GM18505 (cell line): ENCODE data around the gene UGT1A6.

Experiments used
- ATAC-seq: cut with Tn5 transposase; IDR thresholded peaks from one replicate; pipeline ENCODE4 v1.9.1; 2021; ENCODE audit not compliant: unreplicated experiment
- POLR2A ChIP-seq: IDR thresholded peaks from 4 replicates; pipeline ENCODE4 v1.6.1; 2011; ENCODE audit warnings: borderline replicate concordance; ENCODE audit not compliant: insufficient read depth, insufficient read length; ENCODE audit errors: extremely low read depth

UGT1A6 gene

GRCh38 chr2:233754872-233755611 lies 62.4 kb downstream of the UGT1A6 start:
- TF ChIP-seq POLR2A = no peak
- no peak for ATAC-seq

DNA sequence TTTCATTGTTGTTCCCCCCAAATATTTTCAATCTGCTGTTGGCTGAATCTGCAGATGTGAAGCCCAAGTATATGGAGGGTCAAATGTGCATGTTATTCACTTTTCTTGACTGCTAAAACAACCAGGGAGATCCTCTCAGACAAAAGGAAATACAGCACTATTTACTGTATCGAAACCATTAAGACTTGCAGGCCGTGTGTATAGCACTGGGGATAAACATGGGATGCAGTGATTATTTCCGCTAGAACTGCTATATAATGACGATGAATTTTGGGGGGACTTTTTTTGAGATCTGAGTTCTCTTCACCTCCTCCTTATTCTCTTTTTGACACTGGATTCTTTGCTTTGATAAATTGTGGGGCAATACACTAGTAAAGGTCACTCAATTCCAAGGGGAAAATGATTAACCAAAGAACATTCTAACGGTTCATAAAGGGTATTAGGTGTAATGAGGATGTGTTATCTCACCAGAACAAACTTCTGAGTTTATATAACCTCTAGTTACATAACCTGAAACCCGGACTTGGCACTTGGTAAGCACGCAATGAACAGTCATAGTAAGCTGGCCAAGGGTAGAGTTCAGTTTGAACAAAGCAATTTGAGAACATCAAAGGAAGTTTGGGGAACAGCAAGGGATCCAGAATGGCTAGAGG lies 63.9 kb downstream of the UGT1A6 start:
- no peak for TF ChIP-seq POLR2A
- no peak for ATAC-seq

DNA sequence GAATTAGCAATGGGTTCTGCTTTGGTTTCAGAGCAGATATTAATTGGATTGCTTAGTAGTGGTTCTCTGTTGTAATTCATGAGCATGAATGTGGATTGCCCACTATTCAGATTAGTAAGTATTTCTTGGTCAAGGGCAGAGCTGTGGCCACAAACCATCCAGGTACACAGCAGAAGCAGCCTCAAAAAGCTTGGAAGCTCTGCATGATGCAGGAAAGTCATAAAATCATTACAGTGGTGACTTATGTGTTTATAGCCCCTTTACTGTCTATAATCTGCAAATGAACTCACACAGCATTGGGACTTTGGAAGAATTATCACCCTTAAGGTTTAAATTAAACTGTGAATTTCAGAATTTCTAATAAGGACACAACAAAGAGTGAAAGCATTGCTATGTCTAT lies 65.5 kb downstream of the UGT1A6 start:
- TF ChIP-seq POLR2A = no peak
- no peak for ATAC-seq

GRCh38 chr2:233758849-233759248 lies 66.2 kb downstream of the UGT1A6 start:
- TF ChIP-seq POLR2A = no peak
- ATAC-seq = no peak

DNA sequence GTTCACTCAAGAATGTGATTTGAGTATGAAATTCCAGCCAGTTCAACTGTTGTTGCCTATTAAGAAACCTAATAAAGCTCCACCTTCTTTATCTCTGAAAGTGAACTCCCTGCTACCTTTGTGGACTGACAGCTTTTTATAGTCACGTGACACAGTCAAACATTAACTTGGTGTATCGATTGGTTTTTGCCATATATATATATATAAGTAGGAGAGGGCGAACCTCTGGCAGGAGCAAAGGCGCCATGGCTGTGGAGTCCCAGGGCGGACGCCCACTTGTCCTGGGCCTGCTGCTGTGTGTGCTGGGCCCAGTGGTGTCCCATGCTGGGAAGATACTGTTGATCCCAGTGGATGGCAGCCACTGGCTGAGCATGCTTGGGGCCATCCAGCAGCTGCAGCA lies 67.4 kb downstream of the UGT1A6 start, which contains the start of gene UGT1A1:
Gene UGT1A1, plus strand, starts transcription at position 228 of the 400 bp plus-strand sequence. Its CDS starts 18 bp downstream, at position 246.
- ATAC-seq = no peak
- no peak for TF ChIP-seq POLR2A

DNA sequence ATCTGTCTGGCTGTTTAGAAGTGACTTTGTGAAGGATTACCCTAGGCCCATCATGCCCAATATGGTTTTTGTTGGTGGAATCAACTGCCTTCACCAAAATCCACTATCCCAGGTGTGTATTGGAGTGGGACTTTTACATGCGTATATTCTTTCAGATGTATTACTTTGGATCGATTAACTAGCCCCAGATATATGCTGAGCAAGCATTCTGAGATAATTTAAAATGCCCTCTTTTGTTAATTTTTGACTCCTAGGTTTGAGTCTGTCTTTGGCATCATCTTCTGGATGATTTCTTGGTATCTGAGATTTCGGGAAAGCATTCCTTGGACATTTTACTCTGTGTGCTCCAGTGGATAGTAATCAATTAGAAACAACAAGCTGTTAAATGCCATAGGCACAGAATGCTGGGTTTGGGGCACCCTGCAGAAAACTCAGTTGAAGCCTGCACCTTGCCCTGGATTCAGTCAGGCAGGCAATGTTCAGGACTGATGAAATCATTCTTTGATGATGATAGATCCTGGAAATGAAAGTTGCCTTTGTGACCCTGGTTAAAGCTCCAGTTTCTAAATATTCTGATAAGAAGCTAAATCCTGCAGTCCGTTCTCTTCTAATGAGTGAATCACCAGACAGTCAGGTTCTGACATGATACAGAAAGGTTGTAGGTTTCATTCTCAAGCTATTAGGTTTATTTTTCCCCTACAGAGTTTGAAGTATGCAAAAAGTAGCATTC lies 68.5 kb downstream of the UGT1A6 start:
- no peak for TF ChIP-seq POLR2A
- ATAC-seq = no peak

DNA sequence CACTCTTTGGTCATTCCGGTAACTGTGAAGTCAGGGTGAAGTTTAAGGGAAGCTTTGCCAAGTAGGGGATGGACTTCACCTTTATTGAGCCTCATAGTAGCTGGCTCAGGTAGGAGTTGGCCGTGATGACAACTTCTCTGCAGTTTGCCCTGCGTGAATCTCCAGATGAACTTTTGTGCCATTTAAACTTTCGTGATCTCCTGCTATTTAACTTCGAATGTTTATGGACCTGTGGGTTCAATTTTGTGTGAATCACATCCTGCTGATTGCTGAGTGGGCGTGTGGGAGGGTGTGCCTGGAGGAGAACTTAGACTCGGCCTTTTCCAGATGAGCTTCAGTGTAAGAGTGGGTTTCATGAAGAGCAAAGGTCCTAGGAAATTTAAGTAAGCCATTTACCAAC lies 71.6 kb downstream of the UGT1A6 start:
- no peak for TF ChIP-seq POLR2A
- no peak for ATAC-seq

DNA sequence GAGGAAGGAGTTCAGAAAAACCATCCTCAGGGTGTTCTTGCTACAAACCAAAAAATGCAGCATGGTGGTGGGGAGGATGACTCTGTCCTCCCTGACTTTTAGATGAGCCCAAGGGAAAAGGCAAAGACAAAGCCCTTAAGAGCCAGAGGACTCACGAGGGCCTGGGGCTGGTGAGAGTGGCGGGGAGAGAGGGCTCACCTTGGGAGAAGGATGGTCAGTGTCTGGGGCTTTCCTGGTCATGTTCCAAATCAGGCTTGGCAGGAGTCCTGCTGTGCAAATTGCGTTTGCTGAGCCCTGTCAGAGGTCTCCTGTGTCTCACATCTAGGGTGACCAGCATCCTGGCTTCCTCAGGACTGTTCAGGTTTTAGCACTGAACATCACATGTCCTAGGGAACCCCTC lies 72.1 kb downstream of the UGT1A6 start:
- no peak for ATAC-seq
- TF ChIP-seq POLR2A = no peak

- ATAC-seq = no peak
Observed at GRCh38 chr2:233766416-233766815, 73.7 kb downstream of the UGT1A6 start.

GRCh38 chr2:233768076-233768475 lies 75.4 kb downstream of the UGT1A6 start:
- no peak for ATAC-seq
- no peak for TF ChIP-seq POLR2A

More at GRCh38 chr2:233766416-233766815, 73.7 kb downstream of the UGT1A6 start:
- no peak for TF ChIP-seq POLR2A

DNA sequence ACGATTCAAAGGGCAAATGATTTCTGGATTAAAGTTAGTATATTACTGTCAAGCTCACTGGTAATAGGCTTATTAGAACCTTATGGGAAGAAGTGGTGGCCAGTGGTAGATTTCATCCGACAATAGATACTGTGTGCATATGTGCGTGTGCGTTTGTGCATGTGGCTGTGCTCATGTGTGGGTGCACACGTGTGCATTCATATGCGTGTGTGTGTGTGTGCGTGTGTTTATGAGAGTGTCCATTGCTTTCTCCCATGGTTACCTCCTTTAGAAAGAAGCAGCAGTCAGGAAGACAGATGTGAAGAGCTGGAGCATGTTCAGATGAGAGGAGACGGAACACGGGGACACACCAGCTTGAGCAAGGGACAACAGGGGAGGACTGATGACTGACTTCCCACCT lies 76.6 kb downstream of the UGT1A6 start:
- ATAC-seq = no peak

DNA sequence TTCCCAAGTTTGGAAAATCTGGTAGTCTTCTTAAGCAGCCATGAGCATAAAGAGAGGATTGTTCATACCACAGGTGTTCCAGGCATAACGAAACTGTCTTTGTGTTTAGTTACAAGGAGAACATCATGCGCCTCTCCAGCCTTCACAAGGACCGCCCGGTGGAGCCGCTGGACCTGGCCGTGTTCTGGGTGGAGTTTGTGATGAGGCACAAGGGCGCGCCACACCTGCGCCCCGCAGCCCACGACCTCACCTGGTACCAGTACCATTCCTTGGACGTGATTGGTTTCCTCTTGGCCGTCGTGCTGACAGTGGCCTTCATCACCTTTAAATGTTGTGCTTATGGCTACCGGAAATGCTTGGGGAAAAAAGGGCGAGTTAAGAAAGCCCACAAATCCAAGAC lies 79.5 kb downstream of the UGT1A6 start:
- ATAC-seq = no peak
- no peak for TF ChIP-seq POLR2A

More for the DNA sequence above, 76.6 kb downstream of the UGT1A6 start:
- TF ChIP-seq POLR2A = no peak

DNA sequence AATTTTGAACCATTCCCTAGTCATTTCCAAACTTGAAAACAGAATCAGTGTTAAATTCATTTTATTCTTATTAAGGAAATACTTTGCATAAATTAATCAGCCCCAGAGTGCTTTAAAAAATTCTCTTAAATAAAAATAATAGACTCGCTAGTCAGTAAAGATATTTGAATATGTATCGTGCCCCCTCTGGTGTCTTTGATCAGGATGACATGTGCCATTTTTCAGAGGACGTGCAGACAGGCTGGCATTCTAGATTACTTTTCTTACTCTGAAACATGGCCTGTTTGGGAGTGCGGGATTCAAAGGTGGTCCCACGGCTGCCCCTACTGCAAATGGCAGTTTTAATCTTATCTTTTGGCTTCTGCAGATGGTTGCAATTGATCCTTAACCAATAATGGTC lies 79.9 kb downstream of the UGT1A6 start:
- no peak for ATAC-seq
- no peak for TF ChIP-seq POLR2A
